PC-9 (cell line): ENCODE measurements around the gene ZFYVE27.

Experiments used
- EZH2 ChIP-seq: fragments of 200-600 bp; sonication (generic); IDR thresholded peaks from 2 replicates; pipeline ENCODE4 v1.8.0; 2017; ENCODE audit warnings: antibody characterized with exemption, low read depth
- TF ChIP-seq, protein P1 (sequence below): fragments of 200-600 bp; sonication (generic); conservative IDR thresholded peaks from 2 replicates; pipeline ENCODE4 v1.6.1; 2017; ENCODE audit warnings: mixed run types, antibody characterized with exemption, mild to moderate bottlenecking, moderate library complexity

DNA sequence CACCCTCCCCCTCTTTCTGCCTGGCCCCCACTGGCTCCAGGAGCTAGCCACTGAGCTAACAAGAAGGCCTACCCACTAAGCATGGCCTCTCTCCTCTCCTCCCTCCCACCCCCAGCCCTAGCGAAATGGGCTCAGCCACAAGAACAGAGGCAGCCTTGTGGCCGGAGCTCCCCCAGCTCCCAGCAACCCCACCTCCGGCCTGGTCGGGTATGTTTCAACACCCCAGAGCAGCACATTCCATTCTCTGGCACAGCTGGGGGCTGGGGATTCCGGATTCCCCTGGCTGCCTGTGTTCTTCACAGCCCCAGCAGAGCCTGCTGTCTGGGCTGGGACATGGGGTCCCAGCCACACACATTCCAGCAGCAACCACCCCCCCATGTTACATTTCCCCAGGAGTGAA, 25.9 kb downstream of the ZFYVE27 start:
- TF ChIP-seq, protein P1, sequence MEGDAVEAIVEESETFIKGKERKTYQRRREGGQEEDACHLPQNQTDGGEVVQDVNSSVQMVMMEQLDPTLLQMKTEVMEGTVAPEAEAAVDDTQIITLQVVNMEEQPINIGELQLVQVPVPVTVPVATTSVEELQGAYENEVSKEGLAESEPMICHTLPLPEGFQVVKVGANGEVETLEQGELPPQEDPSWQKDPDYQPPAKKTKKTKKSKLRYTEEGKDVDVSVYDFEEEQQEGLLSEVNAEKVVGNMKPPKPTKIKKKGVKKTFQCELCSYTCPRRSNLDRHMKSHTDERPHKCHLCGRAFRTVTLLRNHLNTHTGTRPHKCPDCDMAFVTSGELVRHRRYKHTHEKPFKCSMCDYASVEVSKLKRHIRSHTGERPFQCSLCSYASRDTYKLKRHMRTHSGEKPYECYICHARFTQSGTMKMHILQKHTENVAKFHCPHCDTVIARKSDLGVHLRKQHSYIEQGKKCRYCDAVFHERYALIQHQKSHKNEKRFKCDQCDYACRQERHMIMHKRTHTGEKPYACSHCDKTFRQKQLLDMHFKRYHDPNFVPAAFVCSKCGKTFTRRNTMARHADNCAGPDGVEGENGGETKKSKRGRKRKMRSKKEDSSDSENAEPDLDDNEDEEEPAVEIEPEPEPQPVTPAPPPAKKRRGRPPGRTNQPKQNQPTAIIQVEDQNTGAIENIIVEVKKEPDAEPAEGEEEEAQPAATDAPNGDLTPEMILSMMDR, result no peak
- TF ChIP-seq EZH2, result no peak
